ENCODE results near the gene WNT7A. TPM values are rescaled to one million over a fixed set of nuclear protein-coding genes. Genes with fewer than 3 reads are reported as not detected.

Gene WNT7A
- total and polyA plus RNA-seq, 2 donors (not counting 1 experiment from before 2014, with no cell fraction given) = not detected

DNA sequence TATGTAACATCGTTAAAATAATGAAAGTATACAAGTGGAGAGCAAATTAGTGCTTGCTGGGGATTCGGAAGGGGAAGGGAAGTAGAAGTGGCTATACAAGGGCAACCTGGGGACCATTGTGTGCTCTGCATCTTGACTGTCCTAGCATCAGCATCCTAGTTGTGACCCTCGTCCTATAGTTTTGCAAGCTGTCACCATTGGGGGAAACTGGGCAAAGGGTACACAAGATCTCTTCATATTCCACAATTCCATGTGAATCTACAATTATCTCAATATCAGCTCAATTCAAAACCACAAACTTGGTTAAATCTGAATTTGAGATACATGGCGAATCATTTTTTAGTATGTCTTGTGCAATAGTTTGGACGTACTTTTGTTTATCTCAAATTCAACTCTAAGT is 30.9 kb downstream of the WNT7A start:
- H3K9ac ChIP-seq (ENCODE audit: low read length) = no peak overlapping the region
- Mint-ChIP-seq H3K9me3 (ENCODE audit: insufficient read depth) (no peaks in the 10 kb centered on the region), H3K4me1 (no peaks in the 10 kb centered on the region), H3K27me3 (peaks cover 30% of the 10 kb centered on the region), H3K27ac (no peak overlapping the region), H3K4me3 (no peak overlapping the region)
- ATAC-seq (ENCODE audit: low read depth) (no peak), DNase-seq (no peak)
- 83% methylated on average over 1 of the region's 5 CpGs for WGBS (ENCODE audit: insufficient coverage)
- no peak overlapping the region for H3K4me2 ChIP-seq (replicated peaks; ENCODE audit: low read depth, low read length, poor library complexity, severe bottlenecking)
- TF ChIP-seq EZH2 (IDR thresholded peaks at IDR 0.05; ENCODE audit: borderline replicate concordance, insufficient read depth, low read depth, low read length, poor library complexity, severe bottlenecking) = no peak
- TF ChIP-seq, protein P1, sequence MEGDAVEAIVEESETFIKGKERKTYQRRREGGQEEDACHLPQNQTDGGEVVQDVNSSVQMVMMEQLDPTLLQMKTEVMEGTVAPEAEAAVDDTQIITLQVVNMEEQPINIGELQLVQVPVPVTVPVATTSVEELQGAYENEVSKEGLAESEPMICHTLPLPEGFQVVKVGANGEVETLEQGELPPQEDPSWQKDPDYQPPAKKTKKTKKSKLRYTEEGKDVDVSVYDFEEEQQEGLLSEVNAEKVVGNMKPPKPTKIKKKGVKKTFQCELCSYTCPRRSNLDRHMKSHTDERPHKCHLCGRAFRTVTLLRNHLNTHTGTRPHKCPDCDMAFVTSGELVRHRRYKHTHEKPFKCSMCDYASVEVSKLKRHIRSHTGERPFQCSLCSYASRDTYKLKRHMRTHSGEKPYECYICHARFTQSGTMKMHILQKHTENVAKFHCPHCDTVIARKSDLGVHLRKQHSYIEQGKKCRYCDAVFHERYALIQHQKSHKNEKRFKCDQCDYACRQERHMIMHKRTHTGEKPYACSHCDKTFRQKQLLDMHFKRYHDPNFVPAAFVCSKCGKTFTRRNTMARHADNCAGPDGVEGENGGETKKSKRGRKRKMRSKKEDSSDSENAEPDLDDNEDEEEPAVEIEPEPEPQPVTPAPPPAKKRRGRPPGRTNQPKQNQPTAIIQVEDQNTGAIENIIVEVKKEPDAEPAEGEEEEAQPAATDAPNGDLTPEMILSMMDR (IDR thresholded peaks at IDR 0.05) = no peak
- peaks cover 0 to 6% (median 0%) of the 10 kb centered on the region in 4 experiments for H3K27me3 ChIP-seq (replicated peaks in 1 of 4; ENCODE audit: control extremely low read depth in 1 of 4, control insufficient read depth in 3 of 4, insufficient read depth in 4 of 4, low read length in 3 of 4)
- H3K36me3 ChIP-seq (replicated peaks in 1 of 2; ENCODE audit: control extremely low read depth in 1 of 2, control insufficient read depth in 1 of 2, extremely low read depth in 1 of 2, insufficient read depth in 2 of 2, low read length in 1 of 2) = no peaks in the 10 kb centered on the region
- intact Hi-C loops (cut with micrococcal nuclease) = no loop called here
- H2AFZ ChIP-seq (ENCODE audit: insufficient read depth, low read depth, low read length, poor library complexity, severe bottlenecking) = no peak overlapping the region
- CTCF ChIA-PET = no interaction called here
- H3K27ac ChIP-seq (ENCODE audit: low read length in 2 of 2) = no peak overlapping the region
- H3K4me3 ChIP-seq (ENCODE audit: control extremely low read depth in 1 of 5, extremely low read depth in 1 of 5, insufficient read depth in 1 of 5, low read depth in 2 of 5, low read length in 4 of 5) = no peak overlapping the region
- H3K79me2 ChIP-seq (ENCODE audit: control insufficient read depth, insufficient read depth, low read length) = no peaks in the 10 kb centered on the region
- H3K4me1 ChIP-seq (ENCODE audit: control insufficient read depth in 2 of 2, insufficient read depth in 2 of 2, low read length in 2 of 2) = no peaks in the 10 kb centered on the region
- H4K20me1 ChIP-seq (ENCODE audit: control insufficient read depth, insufficient read depth, low read length, poor library complexity, severe bottlenecking) = no peaks in the 10 kb centered on the region
- no peaks in the 10 kb centered on the region for H3K9me3 ChIP-seq (ENCODE audit: control extremely low read depth in 1 of 3, control insufficient read depth in 2 of 3, insufficient read depth in 1 of 3, low read length in 2 of 3)
- POLR2A ChIA-PET = no interaction called here

DNA sequence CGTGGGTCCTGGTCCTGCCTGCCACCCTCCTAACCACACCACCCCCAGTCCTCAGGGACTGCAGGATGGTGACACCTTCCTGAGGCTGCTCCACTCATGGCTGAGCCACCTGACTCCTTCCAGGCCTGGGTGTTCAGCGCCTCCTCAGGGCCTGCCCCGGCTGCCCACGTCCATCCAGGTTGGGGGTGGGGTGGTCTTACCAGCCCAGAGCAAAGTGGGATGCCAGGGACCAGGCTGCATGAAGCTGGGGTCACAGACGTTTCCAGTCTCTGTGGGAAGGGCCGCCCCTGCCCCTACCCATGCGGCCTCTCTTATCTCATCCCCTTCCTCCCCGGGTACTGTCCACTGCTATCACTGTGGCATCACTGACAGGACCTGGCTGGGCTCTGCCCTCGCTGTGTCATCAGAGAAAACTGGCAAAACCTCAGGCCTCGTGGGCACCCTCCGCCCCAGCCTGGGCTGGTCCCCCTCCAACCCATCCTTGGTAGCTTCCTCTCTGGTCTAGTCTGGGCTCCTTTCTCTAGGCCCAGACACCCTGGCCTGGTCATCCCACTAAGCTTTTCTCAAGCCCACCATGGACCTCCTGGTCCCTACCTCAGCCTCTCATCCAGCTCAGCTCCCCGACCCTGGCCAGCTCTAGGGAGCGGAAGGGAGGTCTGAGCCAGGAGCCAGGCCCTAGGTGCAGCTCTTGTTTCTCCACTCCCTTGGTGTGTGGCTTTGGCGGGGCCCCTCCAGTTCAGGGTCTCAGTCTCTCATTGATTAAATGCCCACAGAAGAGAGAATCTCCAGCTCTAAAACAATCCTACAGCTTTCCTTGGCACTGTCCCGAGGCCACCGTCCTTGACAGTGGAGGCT is 32.9 kb downstream of the WNT7A start:
- peaks cover 0 to 4% (median 0%) of the 10 kb centered on the region in 4 experiments for H3K27me3 ChIP-seq (replicated peaks in 1 of 4; ENCODE audit: control extremely low read depth in 1 of 4, control insufficient read depth in 3 of 4, insufficient read depth in 4 of 4, low read length in 3 of 4)
- DNase-seq (no peak), ATAC-seq (ENCODE audit: low read depth) (no peak)
- WGBS (ENCODE audit: insufficient coverage) = 78% methylated on average over 13 of the region's 16 CpGs
- no peak for TF ChIP-seq EZH2 (IDR thresholded peaks at IDR 0.05; ENCODE audit: borderline replicate concordance, insufficient read depth, low read depth, low read length, poor library complexity, severe bottlenecking)
- TF ChIP-seq, protein P1 (IDR thresholded peaks at IDR 0.05) = no peak
- H3K4me3 ChIP-seq (ENCODE audit: control extremely low read depth in 1 of 5, extremely low read depth in 1 of 5, insufficient read depth in 1 of 5, low read depth in 2 of 5, low read length in 4 of 5) = no peak overlapping the region
- ChIA-PET POLR2A (no interaction called here), CTCF (no interaction called here)
- Mint-ChIP-seq H3K4me3 (no peak overlapping the region), H3K27me3 (peaks cover 23% of the 10 kb centered on the region), H3K4me1 (no peaks in the 10 kb centered on the region), H3K9me3 (ENCODE audit: insufficient read depth) (no peaks in the 10 kb centered on the region), H3K27ac (no peak overlapping the region)
- no peaks in the 10 kb centered on the region for H3K36me3 ChIP-seq (replicated peaks in 1 of 2; ENCODE audit: control extremely low read depth in 1 of 2, control insufficient read depth in 1 of 2, extremely low read depth in 1 of 2, insufficient read depth in 2 of 2, low read length in 1 of 2)
- H3K4me1 ChIP-seq (ENCODE audit: control insufficient read depth in 2 of 2, insufficient read depth in 2 of 2, low read length in 2 of 2) = no peaks in the 10 kb centered on the region
- no peak overlapping the region for H3K9ac ChIP-seq (ENCODE audit: low read length)
- H3K9me3 ChIP-seq (ENCODE audit: control extremely low read depth in 1 of 3, control insufficient read depth in 2 of 3, insufficient read depth in 1 of 3, low read length in 2 of 3) = no peaks in the 10 kb centered on the region
- no peak overlapping the region for H2AFZ ChIP-seq (ENCODE audit: insufficient read depth, low read depth, low read length, poor library complexity, severe bottlenecking)
- no peak overlapping the region for H3K27ac ChIP-seq (ENCODE audit: low read length in 2 of 2)
- intact Hi-C loops (cut with micrococcal nuclease) = no loop called here
- H3K79me2 ChIP-seq (ENCODE audit: control insufficient read depth, insufficient read depth, low read length) = no peaks in the 10 kb centered on the region
- no peak overlapping the region for H3K4me2 ChIP-seq (replicated peaks; ENCODE audit: low read depth, low read length, poor library complexity, severe bottlenecking)
- H4K20me1 ChIP-seq (ENCODE audit: control insufficient read depth, insufficient read depth, low read length, poor library complexity, severe bottlenecking) = no peaks in the 10 kb centered on the region

All from B cell (primary cell).